Retina (tissue), 1 donor: ENCODE measurements around the gene MAD1L1.

ENCODE experiments used
- DNase-seq: peaks from one replicate; pipeline ENCODE4 v3.0.0-alpha.2; 2016

Gene MAD1L1

GRCh38 chr7:1804310-1804709 is 428.4 kb downstream of the MAD1L1 start:
- no peak for DNase-seq

DNA sequence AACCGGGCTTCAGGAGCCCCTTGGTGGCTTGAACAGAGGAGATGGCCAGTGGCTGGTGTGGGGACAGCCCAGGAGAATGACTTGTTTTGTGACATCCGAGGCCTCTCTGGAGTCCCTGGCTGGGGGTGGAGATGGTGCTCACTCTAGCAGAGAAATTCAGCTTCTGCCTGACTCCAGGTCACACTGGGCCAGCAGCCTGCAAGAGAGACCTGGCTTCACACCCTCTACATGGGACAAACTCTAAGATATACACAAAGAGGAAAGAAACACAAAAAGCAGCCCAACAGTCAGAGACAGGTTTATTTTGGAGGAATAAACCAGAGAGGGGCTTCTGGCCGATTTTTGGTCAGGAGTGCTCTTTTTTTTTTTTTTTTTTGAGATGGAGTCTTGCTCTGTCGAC is 429.8 kb downstream of the MAD1L1 start:
- no peak for DNase-seq

GRCh38 chr7:1800902-1801301 is 431.8 kb downstream of the MAD1L1 start:
- DNase-seq, result no peak

DNA sequence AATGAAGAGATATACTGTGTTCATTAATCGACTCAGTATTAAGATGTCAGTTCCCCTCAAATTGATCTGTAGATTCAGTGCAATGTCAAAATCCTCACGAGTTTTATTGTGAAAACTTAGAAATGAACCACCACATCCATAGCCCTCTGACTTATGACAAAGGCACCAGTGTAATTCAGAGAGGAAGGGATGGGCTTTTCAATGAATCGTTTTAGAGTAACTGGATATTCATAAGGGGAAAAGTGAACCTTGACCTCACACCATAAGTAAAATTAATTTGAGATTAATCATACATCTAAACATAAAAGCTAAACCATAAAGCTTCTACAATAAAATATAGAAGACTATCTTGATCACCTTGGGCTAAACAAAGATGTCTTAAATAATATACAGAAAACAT is 434.6 kb downstream of the MAD1L1 start:
- DNase-seq, result no peak

- no peak for DNase-seq
These were observed 437.7 kb downstream of the MAD1L1 start for GRCh38 chr7:1794888-1795542.

- DNase-seq, result no peak
These were observed 445.0 kb downstream of the MAD1L1 start for GRCh38 chr7:1787681-1788235.

- no peak for DNase-seq
These were observed 445.5 kb downstream of the MAD1L1 start for GRCh38 chr7:1787241-1787640.

DNA sequence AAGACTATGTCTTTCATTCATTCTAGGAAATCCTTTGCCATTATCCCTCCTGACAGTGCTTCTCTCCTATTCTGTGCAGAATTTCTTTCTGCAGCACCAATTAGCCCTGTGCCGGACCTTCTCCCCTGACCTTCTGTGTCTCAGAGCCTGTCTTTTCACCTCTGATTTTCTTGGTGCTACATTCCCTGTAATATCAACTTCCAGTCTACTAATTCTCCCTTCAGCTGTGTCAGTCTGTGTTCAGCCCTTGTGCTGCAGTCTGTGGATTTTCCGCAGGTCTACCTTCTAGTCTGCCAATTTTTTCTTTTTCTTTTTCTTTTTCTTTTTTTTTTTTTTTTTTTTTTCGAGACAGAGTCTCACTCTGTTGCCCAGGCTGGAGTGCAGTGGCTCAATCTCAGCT is 446.9 kb downstream of the MAD1L1 start:
- DNase-seq, result no peak

DNA sequence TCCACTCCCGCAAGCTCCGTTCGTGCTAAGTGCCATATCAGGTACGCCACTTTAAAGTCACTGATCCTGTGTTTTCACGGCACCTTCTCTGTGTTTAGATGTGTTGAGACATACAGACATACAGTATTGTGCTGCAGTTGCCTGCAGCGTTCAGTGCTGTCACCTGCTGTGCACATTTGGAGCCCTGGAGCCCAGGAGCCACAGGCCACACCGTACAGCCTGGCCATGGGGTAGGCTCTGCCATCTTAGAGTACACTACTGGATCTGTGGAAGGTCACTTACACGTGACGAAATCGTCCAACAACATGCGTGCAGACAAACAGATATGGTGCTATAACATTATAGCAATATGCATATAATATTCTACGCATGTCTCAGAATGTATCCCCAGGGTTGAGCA is 451.4 kb downstream of the MAD1L1 start:
- DNase-seq, result no peak

DNA sequence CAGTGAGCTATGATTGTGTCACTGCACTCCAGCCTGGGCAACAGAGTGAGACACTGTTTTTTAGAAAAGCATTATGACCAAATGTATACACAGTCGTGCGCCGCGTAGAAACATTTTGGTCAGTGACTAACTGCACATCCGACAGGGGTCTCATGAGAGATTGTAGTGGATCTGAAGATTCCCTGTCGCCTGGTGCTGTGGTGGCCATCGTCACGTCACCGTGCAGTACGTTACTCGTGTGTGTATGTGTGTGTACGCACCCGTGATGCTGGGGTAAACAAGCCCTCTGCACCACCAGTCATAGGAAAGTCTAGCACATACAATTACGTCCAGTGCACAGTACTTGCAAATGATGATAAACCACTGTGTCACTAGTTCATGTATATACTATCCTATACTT is 453.3 kb downstream of the MAD1L1 start:
- no peak for DNase-seq

GRCh38 chr7:1777122-1777521 is 455.6 kb downstream of the MAD1L1 start:
- DNase-seq, result no peak

DNA sequence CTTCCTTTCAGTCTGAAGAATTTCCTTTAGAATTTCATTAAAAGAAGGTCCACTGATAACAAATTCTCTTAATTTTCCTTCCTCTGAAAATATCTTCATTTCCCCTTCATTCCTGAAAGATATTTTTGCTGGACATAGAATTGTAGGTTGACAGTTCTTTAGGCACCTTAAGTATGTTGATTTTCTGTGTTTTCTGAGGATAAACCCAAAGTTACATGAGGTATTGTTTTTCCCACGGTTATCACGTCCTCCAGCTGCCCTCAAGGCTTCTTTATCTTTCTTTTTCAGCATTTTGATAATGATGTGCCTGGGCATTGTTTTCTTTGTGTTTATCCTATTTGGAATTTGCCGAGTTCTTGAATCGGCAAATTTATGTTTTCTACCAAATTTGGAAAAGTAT is 457.4 kb downstream of the MAD1L1 start:
- no peak for DNase-seq

GRCh38 chr7:1770331-1770730 is 462.4 kb downstream of the MAD1L1 start:
- DNase-seq, result no peak

DNA sequence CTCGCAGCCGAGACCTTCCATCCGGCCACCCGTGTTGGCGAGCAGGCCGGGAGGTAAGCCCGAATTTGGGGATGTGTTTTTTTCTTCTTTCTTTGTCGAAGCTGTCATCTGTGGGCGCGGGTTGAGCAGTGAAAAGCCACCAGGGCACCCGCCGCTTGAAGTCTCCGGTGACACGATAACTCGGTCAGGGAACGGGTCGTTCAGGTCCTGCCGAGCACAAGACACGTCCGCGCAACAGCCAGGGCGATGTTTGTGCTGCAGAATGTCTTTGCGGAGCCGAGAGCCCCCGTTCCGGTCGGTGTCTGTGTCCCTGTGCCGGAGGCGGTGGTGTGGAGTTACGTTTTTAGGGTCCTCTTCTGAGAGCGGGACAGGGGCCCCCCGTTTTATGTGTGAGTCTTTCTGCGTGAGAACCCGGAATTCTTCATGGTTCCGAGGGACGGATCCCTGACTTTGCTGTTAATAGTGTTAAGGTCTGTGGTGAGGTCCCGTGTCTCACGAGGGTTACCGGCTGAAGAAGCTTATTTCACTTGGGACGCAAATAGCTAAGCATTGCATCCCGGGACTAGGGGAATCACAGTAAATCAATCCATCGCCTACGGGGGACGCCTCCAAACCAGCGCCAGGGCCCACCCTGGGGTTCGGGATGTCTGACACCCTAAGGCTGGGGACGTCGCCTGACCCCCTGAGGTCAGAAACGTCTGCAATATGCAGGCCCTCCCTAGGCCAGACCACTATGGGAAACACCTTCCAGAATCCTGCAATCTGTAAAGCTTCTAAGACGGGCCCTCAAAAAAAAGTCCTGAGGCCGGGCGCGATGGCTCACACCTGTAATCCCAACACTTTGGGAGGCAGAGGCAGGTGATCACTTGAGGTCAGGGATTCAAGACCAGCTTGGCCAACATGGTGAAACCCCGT is 463.2 kb downstream of the MAD1L1 start:
- DNase-seq, result no peak

GRCh38 chr7:1768832-1769231 is 463.9 kb downstream of the MAD1L1 start:
- no peak for DNase-seq

DNA sequence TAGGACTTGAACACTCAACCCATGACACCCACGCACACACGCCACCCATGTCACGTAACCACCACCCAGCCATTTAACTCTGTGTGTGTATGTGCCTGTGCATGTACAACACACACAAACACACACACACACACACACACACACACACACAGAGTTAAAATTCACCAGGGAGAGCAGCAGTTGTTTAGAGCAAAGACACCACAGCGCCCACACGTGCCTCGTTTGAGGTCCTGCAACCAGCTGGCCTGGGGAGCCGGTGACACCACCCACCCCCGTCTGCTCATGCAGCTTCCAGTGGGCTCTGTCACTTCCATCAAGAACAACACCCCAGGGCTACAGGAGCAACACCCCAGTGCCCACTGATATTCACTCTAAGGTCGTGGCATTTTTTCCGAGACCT is 465.2 kb downstream of the MAD1L1 start:
- no peak for DNase-seq
